HG02981 (cell line): ENCODE data around the gene COL9A3.

Experiments
- ATAC-seq: cut with Tn5 transposase; IDR thresholded peaks from one replicate; pipeline ENCODE4 v1.9.1; 2021; ENCODE audit warnings: mild to moderate bottlenecking, moderate library complexity; ENCODE audit not compliant: unreplicated experiment

The COL9A3 gene

GRCh38 chr20:62796699-62797491, 20.0 kb upstream of the COL9A3 start:
- ATAC-seq: no peak

- no peak for ATAC-seq
These were observed 18.9 kb upstream of the COL9A3 start for GRCh38 chr20:62797671-62798532.

GRCh38 chr20:62799036-62799435, 17.8 kb upstream of the COL9A3 start:
- ATAC-seq: no peak

GRCh38 chr20:62799459-62799858, 17.4 kb upstream of the COL9A3 start:
- ATAC-seq: no peak

- no peak for ATAC-seq
These were observed 17.0 kb upstream of the COL9A3 start for GRCh38 chr20:62799873-62800272.

- no peak for ATAC-seq
These were observed 16.3 kb upstream of the COL9A3 start for GRCh38 chr20:62800314-62801259.

- ATAC-seq: no peak
These were observed 15.4 kb upstream of the COL9A3 start for GRCh38 chr20:62801284-62802010.

- ATAC-seq: no peak
These were observed 14.7 kb upstream of the COL9A3 start for GRCh38 chr20:62802026-62802712.

- peak; percentile 14 for ATAC-seq
These were observed 12.7 kb upstream of the COL9A3 start for GRCh38 chr20:62804021-62804626.

GRCh38 chr20:62804627-62805154, 12.2 kb upstream of the COL9A3 start, which contains the start of gene OGFR:
OGFR (plus strand) TSS chr20:62804835; CDS start chr20:62804860, 25 bp downstream.
- ATAC-seq: peak; percentile 51

GRCh38 chr20:62805155-62805710, 11.6 kb upstream of the COL9A3 start:
- peak; percentile 16 for ATAC-seq

- no peak for ATAC-seq
These were observed 11.0 kb upstream of the COL9A3 start for GRCh38 chr20:62805711-62806382.

- ATAC-seq: no peak
These were observed 10.3 kb upstream of the COL9A3 start for GRCh38 chr20:62806383-62807050.

- ATAC-seq: no peak
These were observed 9.2 kb upstream of the COL9A3 start for GRCh38 chr20:62807444-62808210.

- ATAC-seq: no peak
These were observed 8.5 kb upstream of the COL9A3 start for GRCh38 chr20:62808211-62808865.
